Tibial nerve (tissue), 4 donors: Measurements from ENCODE around the gene KCNQ1. TPM values are rescaled to one million over a fixed set of nuclear protein-coding genes. Genes with fewer than 3 reads are reported as not detected.

Experiments
- DNase-seq, 2 donors: peaks; one replicate each; pipeline ENCODE4 v3.0.0-alpha.2; 2019; ENCODE audit warnings: low spot score in 2 of 2
- H3K27ac ChIP-seq, 4 donors: fragments of 200-600 bp; sonication (generic) in 3 of 4; one replicate each; pipeline ENCODE4 v1.5.1; 2017 to 2019; ENCODE audit warnings: mild to moderate bottlenecking in 1 of 4
- H3K27me3 ChIP-seq, 2 donors: fragments of 200-600 bp; sonication (generic) in 1 of 2; one replicate each; pipeline versions ENCODE4 v1.5.1 to v1.6.0; 2017 to 2019
- H3K36me3 ChIP-seq, 3 donors: fragments of 200-600 bp; sonication (generic); one replicate each; pipeline ENCODE4 v1.5.1; 2018 to 2019
- H3K4me1 ChIP-seq, 4 donors: fragments of 200-600 bp; sonication (generic) in 3 of 4; one replicate each; pipeline ENCODE4 v1.5.1; 2017 to 2019
- H3K4me3 ChIP-seq, 4 donors: fragments of 200-600 bp; sonication (generic) in 3 of 4; one replicate each; pipeline ENCODE4 v1.5.1; 2017 to 2019; ENCODE audit warnings: mild to moderate bottlenecking in 1 of 4, moderate library complexity in 1 of 4
- H3K9me3 ChIP-seq, 4 donors: fragments of 200-600 bp; sonication (generic) in 3 of 4; one replicate each; pipeline ENCODE4 v1.5.1; 2017 to 2019
- CTCF ChIP-seq, 5 experiments: fragments of 200-600 bp in 3 of 5; fragments of 450-650 bp in 2 of 5; sonication (generic) in 3 of 5; IDR thresholded peaks; one replicate each; pipeline ENCODE4 v1.5.1; 2016 to 2019; ENCODE audit warnings: antibody characterized with exemption in 5 of 5, mild to moderate bottlenecking in 3 of 5, moderate library complexity in 2 of 5
- EP300 ChIP-seq, 2 donors: sonication (generic); formaldehyde crosslinking; IDR thresholded peaks; one replicate each; pipeline ENCODE4 v1.6.1; 2017; ENCODE audit warnings: antibody characterized with exemption in 2 of 2, mild to moderate bottlenecking in 1 of 2
- POLR2A ChIP-seq, 2 donors: fragments of 450-650 bp; IDR thresholded peaks; one replicate each; pipeline ENCODE4 v1.6.1; 2017; ENCODE audit warnings: antibody characterized with exemption in 2 of 2, mild to moderate bottlenecking in 2 of 2, moderate library complexity in 2 of 2
- WGBS, 2 donors: methylation state at CpG; one replicate each; pipeline ENCODE4 v1.1.5; 2018; 5-methylcytosine and 5-hydroxymethylcytosine counted together
- total RNA-seq, 4 donors: library from RNA; depleted of rRNA; stranded (reverse); fragments of >200 nt; gene quantifications; one replicate each; pipeline ENCODE4 v1.1.0, GENCODE V29; 2016

The KCNQ1 gene
- total RNA-seq, 4 donors from 2014 or later, result 3.5 to 11.4 (median 7.5) TPM

- H3K4me1 ChIP-seq, result peaks cover 0 to 92% (median 48%) of the 10 kb centered on the region in 4 donors
- TF ChIP-seq POLR2A (IDR thresholded peaks at IDR 0.05) (no peak), CTCF (IDR thresholded peaks at IDR 0.05) (no peak), EP300 (IDR thresholded peaks at IDR 0.05) (no peak)
- no peak for DNase-seq
- H3K36me3 ChIP-seq, result no peaks in the 10 kb centered on the region
- WGBS, 2 donors, result 86% methylated on average over 9 of the region's 9 CpGs
- peak overlapping the region; percentile 65 to 88 (median 77) for H3K27ac ChIP-seq
- no peaks in the 10 kb centered on the region for H3K9me3 ChIP-seq
- no peak overlapping the region for H3K4me3 ChIP-seq
- H3K27me3 ChIP-seq, result no peaks in the 10 kb centered on the region
Measured at GRCh38 chr11:2729841-2730240, 285.0 kb downstream of the KCNQ1 start.

GRCh38 chr11:2730272-2731129 lies 285.7 kb downstream of the KCNQ1 start:
- Histone ChIP-seq H3K36me3 (no peaks in the 10 kb centered on the region), H3K9me3 (no peaks in the 10 kb centered on the region), H3K27me3 (no peaks in the 10 kb centered on the region), H3K4me1 (peaks cover 0 to 85% (median 48%) of the 10 kb centered on the region in 4 donors), H3K27ac (peak overlapping the region; percentile 65 to 88 (median 77)), H3K4me3 (no peak overlapping the region)
- DNase-seq, result no peak
- no peak for TF ChIP-seq CTCF (IDR thresholded peaks at IDR 0.05)
- no peak for TF ChIP-seq POLR2A (IDR thresholded peaks at IDR 0.05)
- TF ChIP-seq EP300 (IDR thresholded peaks at IDR 0.05), result no peak
- WGBS, 2 donors, result 41 to 57% methylated on average over 13 to 16 of the region's 16 CpGs

DNA sequence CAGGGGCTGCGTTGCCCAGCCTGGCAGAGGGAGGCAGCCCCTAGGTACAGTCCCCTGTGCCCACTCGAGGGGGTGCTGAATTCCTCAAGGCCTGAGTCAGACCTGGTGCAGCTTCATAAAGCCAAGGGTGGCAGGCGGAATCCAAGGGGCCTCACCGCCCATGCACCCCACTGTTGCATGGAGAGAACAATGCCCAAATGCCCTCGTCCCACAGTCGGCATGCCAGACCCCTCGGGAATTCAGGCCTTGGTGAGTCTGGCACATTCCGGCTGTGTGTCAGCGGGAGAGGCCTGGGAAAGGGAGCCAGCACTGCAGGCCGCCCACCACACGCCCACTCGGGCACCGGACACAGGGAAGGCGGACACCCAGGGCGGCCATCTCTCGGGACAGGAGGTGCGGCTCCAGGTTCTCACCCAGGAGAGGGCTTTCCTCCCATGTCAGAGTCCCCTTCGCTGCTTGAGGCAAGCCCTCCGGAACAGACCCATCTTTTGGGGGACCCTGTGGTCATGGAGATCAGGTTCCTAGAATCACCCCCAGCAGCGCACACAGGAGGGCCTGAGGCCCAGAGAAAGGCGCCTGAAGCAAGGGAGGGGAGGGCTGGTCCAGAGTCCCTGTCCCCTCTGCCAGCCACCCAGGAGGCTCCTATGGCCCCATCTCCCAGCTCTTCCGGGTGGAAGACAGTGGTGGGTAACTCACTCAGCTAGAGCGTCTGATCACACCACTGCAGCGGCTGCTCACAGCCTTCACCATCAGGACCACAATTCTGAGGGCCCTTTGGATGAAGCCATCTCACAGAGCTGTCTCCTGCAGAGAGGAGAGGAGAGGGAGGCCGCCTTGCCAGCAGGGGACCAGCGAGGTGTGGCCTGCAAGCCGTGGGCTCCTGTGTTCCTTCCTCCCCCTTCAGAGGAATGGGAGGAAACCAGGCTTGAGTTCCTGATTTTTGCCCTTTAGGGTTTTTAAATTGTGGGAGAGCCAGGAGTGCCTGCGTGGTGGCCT lies 286.6 kb downstream of the KCNQ1 start:
- WGBS, 2 donors, result 57 to 63% methylated on average over 15 to 27 of the region's 28 CpGs
- no peaks in the 10 kb centered on the region for H3K27me3 ChIP-seq
- H3K9me3 ChIP-seq, result no peaks in the 10 kb centered on the region
- no peak for TF ChIP-seq CTCF (IDR thresholded peaks at IDR 0.05)
- no peak for TF ChIP-seq POLR2A (IDR thresholded peaks at IDR 0.05)
- peak; percentile 19 to 30 for TF ChIP-seq EP300 (IDR thresholded peaks at IDR 0.05)
- no peak for DNase-seq
- peaks cover 0 to 76% (median 43%) of the 10 kb centered on the region in 4 donors for H3K4me1 ChIP-seq
- H3K36me3 ChIP-seq, result no peaks in the 10 kb centered on the region
- H3K4me3 ChIP-seq, result no peak overlapping the region
- peak overlapping the region; percentile 65 to 88 (median 77) for H3K27ac ChIP-seq

- Histone ChIP-seq H3K4me1 (peaks cover 0 to 73% (median 39%) of the 10 kb centered on the region in 4 donors), H3K27ac (peak overlapping the region; percentile 65 to 88 (median 77)), H3K36me3 (no peaks in the 10 kb centered on the region), H3K4me3 (no peak overlapping the region), H3K9me3 (no peaks in the 10 kb centered on the region), H3K27me3 (no peaks in the 10 kb centered on the region)
- DNase-seq, result no peak
- peak; percentile 51 to 87 for TF ChIP-seq EP300 (IDR thresholded peaks at IDR 0.05)
- TF ChIP-seq POLR2A (IDR thresholded peaks at IDR 0.05), result no peak
- TF ChIP-seq CTCF (IDR thresholded peaks at IDR 0.05), result no peak
- WGBS, 2 donors, result 49 to 68% methylated on average over 31 to 32 of the region's 32 CpGs
Measured at GRCh38 chr11:2732261-2732939, 287.6 kb downstream of the KCNQ1 start.
